ENCODE data around the gene MLC1. TPM values are rescaled to one million over a fixed set of nuclear protein-coding genes. Genes with fewer than 3 reads are reported as not detected.
A peak's percentile ranks its signal among the peaks of the same experiment; 100 is the strongest.

Gene MLC1
- polyA plus RNA-seq, 1 donor (not counting 4 experiments of a cell fraction or from before 2014, with no cell fraction given), result not detected

- DNase-seq (ENCODE audit: low read depth, low spot score), result no peak
- Histone ChIP-seq H2AFZ (ENCODE audit: control insufficient read depth, low read length) (no peak within 1 kb of the TSS), H3K36me3 (ENCODE audit: control insufficient read depth in 2 of 2, extremely low read depth in 1 of 2, insufficient read depth in 2 of 2, low read length in 2 of 2) (no peaks in the 10 kb centered on the region), H3K4me1 (ENCODE audit: control insufficient read depth, extremely low read depth, insufficient read depth, low read length) (peaks cover 7% of the 10 kb centered on the region), H3K4me3 (ENCODE audit: control insufficient read depth in 2 of 3, extremely low read depth in 1 of 3, insufficient read depth in 2 of 3, low read depth in 1 of 3, low read length in 3 of 3) (no peak within 1 kb of the TSS), H3K9ac (ENCODE audit: control insufficient read depth, extremely low read depth, insufficient read depth, low read length) (no peak within 1 kb of the TSS), H3K79me2 (ENCODE audit: control insufficient read depth, insufficient read depth, low read length) (no peaks in the 10 kb centered on the region), H3K9me1 (ENCODE audit: control insufficient read depth, extremely low read depth, insufficient read depth, low read length) (no peaks in the 10 kb centered on the region), H3K9me3 (ENCODE audit: control insufficient read depth, low read depth, low read length) (no peaks in the 10 kb centered on the region), H3K4me2 (ENCODE audit: control insufficient read depth, extremely low read depth, insufficient read depth, low read depth, low read length) (no peak within 1 kb of the TSS), H3K27me3 (ENCODE audit: control insufficient read depth, extremely low read depth, insufficient read depth, low read length) (peaks cover 71% of the 10 kb centered on the region), H3K27ac (ENCODE audit: control insufficient read depth, insufficient read depth, low read length) (no peak within 1 kb of the TSS), H4K20me1 (ENCODE audit: control insufficient read depth, extremely low read depth, insufficient read depth, low read length) (no peaks in the 10 kb centered on the region)
- no peak for FAIRE-seq
- dilution Hi-C loops (cut with MboI; ENCODE audit: extremely low pct_ligation_motif_present, low sequenced_read_pairs), result no loop called here
- TF ChIP-seq CTCF (optimal IDR thresholded peaks at IDR 0.05 in 1 of 3, IDR thresholded peaks at IDR 0.05 in 1 of 3, conservative IDR thresholded peaks at IDR 0.05 in 1 of 3; ENCODE audit: extremely low read depth in 1 of 3, insufficient read depth in 2 of 3, low read length in 3 of 3) (peak in 1 of 3 experiments; percentile 26), EZH2 (IDR thresholded peaks at IDR 0.05; ENCODE audit: low read length) (no peak)
Observed at GRCh38 chr22:50012211-50013181, 72.7 kb downstream of the MLC1 start, which contains the start of gene IL17REL. Gene IL17REL (minus strand): TSS chr22:50012765. CDS start chr22:50012646, 119 bp downstream.

- dilution Hi-C loops (cut with MboI; ENCODE audit: extremely low pct_ligation_motif_present, low sequenced_read_pairs), result no loop called here
- H3K9me3 ChIP-seq (ENCODE audit: control insufficient read depth, low read depth, low read length), result no peaks in the 10 kb centered on the region
- no peak overlapping the region for H3K4me3 ChIP-seq (ENCODE audit: control insufficient read depth in 2 of 3, extremely low read depth in 1 of 3, insufficient read depth in 2 of 3, low read depth in 1 of 3, low read length in 3 of 3)
- no peaks in the 10 kb centered on the region for H4K20me1 ChIP-seq (ENCODE audit: control insufficient read depth, extremely low read depth, insufficient read depth, low read length)
- no peak overlapping the region for H3K4me2 ChIP-seq (ENCODE audit: control insufficient read depth, extremely low read depth, insufficient read depth, low read depth, low read length)
- FAIRE-seq (no peak), DNase-seq (ENCODE audit: low read depth, low spot score) (no peak)
- TF ChIP-seq CTCF (optimal IDR thresholded peaks at IDR 0.05 in 1 of 3, IDR thresholded peaks at IDR 0.05 in 1 of 3, conservative IDR thresholded peaks at IDR 0.05 in 1 of 3; ENCODE audit: extremely low read depth in 1 of 3, insufficient read depth in 2 of 3, low read length in 3 of 3) (no peak), EZH2 (IDR thresholded peaks at IDR 0.05; ENCODE audit: low read length) (peak; percentile 70)
- no peaks in the 10 kb centered on the region for H3K9me1 ChIP-seq (ENCODE audit: control insufficient read depth, extremely low read depth, insufficient read depth, low read length)
- no peak overlapping the region for H2AFZ ChIP-seq (ENCODE audit: control insufficient read depth, low read length)
- H3K79me2 ChIP-seq (ENCODE audit: control insufficient read depth, insufficient read depth, low read length), result no peaks in the 10 kb centered on the region
- no peak overlapping the region for H3K9ac ChIP-seq (ENCODE audit: control insufficient read depth, extremely low read depth, insufficient read depth, low read length)
- peaks cover 62% of the 10 kb centered on the region for H3K27me3 ChIP-seq (ENCODE audit: control insufficient read depth, extremely low read depth, insufficient read depth, low read length)
- H3K27ac ChIP-seq (ENCODE audit: control insufficient read depth, insufficient read depth, low read length), result no peak overlapping the region
- peaks cover 4% of the 10 kb centered on the region for H3K4me1 ChIP-seq (ENCODE audit: control insufficient read depth, extremely low read depth, insufficient read depth, low read length)
- no peaks in the 10 kb centered on the region for H3K36me3 ChIP-seq (ENCODE audit: control insufficient read depth in 2 of 2, extremely low read depth in 1 of 2, insufficient read depth in 2 of 2, low read length in 2 of 2)
Observed at GRCh38 chr22:50011447-50012210, 73.6 kb downstream of the MLC1 start.
